ENCODE measurements around the gene SULT1A1. TPM values are rescaled to one million over a fixed set of nuclear protein-coding genes. Genes with fewer than 3 reads are reported as not detected.

Gene SULT1A1
- total and polyA plus RNA-seq, 4 donors, result 34.6 to 118 (median 40.2) TPM

GRCh38 chr16:28590384-28591340, 19.2 kb downstream of the SULT1A1 start:
- TF ChIP-seq CTCF (IDR thresholded peaks at IDR 0.05; ENCODE audit: control extremely low read depth, extremely low read depth), result no peak
- H3K4me1 ChIP-seq (ENCODE audit: control insufficient read depth in 5 of 5, insufficient read depth in 5 of 5, low read length in 5 of 5), result no peaks in the 10 kb centered on the region
- H3K4me3 ChIP-seq, result no peak overlapping the region
- 95% methylated on average over 22 of the region's 22 CpGs for WGBS, 2 donors
- ATAC-seq (ENCODE audit: insufficient read depth, low FRiP score), result no peak
- H3K9me3 ChIP-seq (ENCODE audit: control insufficient read depth in 4 of 4, insufficient read depth in 3 of 4, low read length in 3 of 4), result no peaks in the 10 kb centered on the region
- H3K27me3 ChIP-seq (ENCODE audit: control insufficient read depth in 3 of 3, insufficient read depth in 3 of 3, low read length in 2 of 3), result no peaks in the 10 kb centered on the region
- no peak for DNase-seq
- H3K9ac ChIP-seq (ENCODE audit: insufficient read depth in 1 of 2, low read length in 2 of 2), result no peak overlapping the region
- H3K27ac ChIP-seq (ENCODE audit: low read depth in 1 of 2, low read length in 1 of 2), result no peak overlapping the region
- peaks cover 9 to 40% (median 16%) of the 10 kb centered on the region in 4 donors for H3K36me3 ChIP-seq (ENCODE audit: control insufficient read depth in 4 of 4, insufficient read depth in 4 of 4, low read length in 4 of 4)

- Histone ChIP-seq H3K9me3 (ENCODE audit: control insufficient read depth in 4 of 4, insufficient read depth in 3 of 4, low read length in 3 of 4) (no peaks in the 10 kb centered on the region), H3K9ac (ENCODE audit: insufficient read depth in 1 of 2, low read length in 2 of 2) (no peak overlapping the region), H3K27me3 (ENCODE audit: control insufficient read depth in 3 of 3, insufficient read depth in 3 of 3, low read length in 2 of 3) (no peaks in the 10 kb centered on the region), H3K4me1 (ENCODE audit: control insufficient read depth in 5 of 5, insufficient read depth in 5 of 5, low read length in 5 of 5) (no peaks in the 10 kb centered on the region), H3K36me3 (ENCODE audit: control insufficient read depth in 4 of 4, insufficient read depth in 4 of 4, low read length in 4 of 4) (peaks cover 9 to 48% (median 18%) of the 10 kb centered on the region in 4 donors), H3K27ac (ENCODE audit: low read depth in 1 of 2, low read length in 1 of 2) (no peak overlapping the region), H3K4me3 (no peak overlapping the region)
- 96 to 97% methylated on average over 13 of the region's 13 CpGs for WGBS, 2 donors
- DNase-seq (no peak), ATAC-seq (ENCODE audit: insufficient read depth, low FRiP score) (no peak)
- TF ChIP-seq CTCF (IDR thresholded peaks at IDR 0.05; ENCODE audit: control extremely low read depth, extremely low read depth), result no peak
These were observed 19.9 kb downstream of the SULT1A1 start for GRCh38 chr16:28589930-28590329.

- Histone ChIP-seq H3K27ac (ENCODE audit: low read depth in 1 of 2, low read length in 1 of 2) (no peak overlapping the region), H3K9ac (ENCODE audit: insufficient read depth in 1 of 2, low read length in 2 of 2) (no peak overlapping the region), H3K9me3 (ENCODE audit: control insufficient read depth in 4 of 4, insufficient read depth in 3 of 4, low read length in 3 of 4) (no peaks in the 10 kb centered on the region), H3K36me3 (ENCODE audit: control insufficient read depth in 4 of 4, insufficient read depth in 4 of 4, low read length in 4 of 4) (peaks cover 9 to 51% (median 19%) of the 10 kb centered on the region in 4 donors), H3K4me3 (no peak overlapping the region), H3K4me1 (ENCODE audit: control insufficient read depth in 5 of 5, insufficient read depth in 5 of 5, low read length in 5 of 5) (no peaks in the 10 kb centered on the region), H3K27me3 (ENCODE audit: control insufficient read depth in 3 of 3, insufficient read depth in 3 of 3, low read length in 2 of 3) (no peaks in the 10 kb centered on the region)
- no peak for TF ChIP-seq CTCF (IDR thresholded peaks at IDR 0.05; ENCODE audit: control extremely low read depth, extremely low read depth)
- DNase-seq, result no peak
- 95 to 96% methylated on average over 8 of the region's 8 CpGs for WGBS, 2 donors
- no peak for ATAC-seq (ENCODE audit: insufficient read depth, low FRiP score)
These were observed 20.8 kb downstream of the SULT1A1 start for GRCh38 chr16:28589069-28589468.

All from lung (tissue), 12 donors.